OCI-M2 (cell line): ENCODE data around the gene SEC61A2.
"Not testable (repeated sequence)": the region's sequence is repeated elsewhere in the genome, so short reads cannot be mapped to it uniquely, and the experiment has no call there.

Source experiments
- DNase-seq: peaks from one replicate; lab custom pipeline; 2025; ENCODE audit not compliant: unreplicated experiment; lab: John Stamatoyannopoulos, UW

Gene SEC61A2

GRCh38 chr10:12158111-12158510 is 28.6 kb downstream of the SEC61A2 start:
- no peak for DNase-seq

- no peak for DNase-seq
Measured at GRCh38 chr10:12160664-12161063, 31.2 kb downstream of the SEC61A2 start.

DNA sequence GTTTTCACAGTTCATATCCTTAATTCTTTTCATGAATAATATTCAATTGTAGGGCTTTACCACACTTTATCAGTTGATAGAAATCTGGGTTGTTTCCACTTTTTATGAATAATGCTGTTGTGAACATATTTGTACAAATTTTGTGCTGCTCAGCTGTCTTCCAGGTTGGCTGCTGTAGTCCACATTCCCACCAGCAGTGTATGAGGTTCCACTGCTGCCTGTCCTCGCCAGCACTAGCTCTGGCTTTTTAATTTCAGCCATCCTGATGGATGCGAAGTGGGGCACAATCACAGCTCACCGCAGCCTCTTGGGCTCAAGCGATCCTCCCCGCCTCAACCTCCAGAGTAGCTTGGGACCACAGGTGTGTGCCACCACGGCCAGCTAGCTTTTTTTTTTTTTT is 33.5 kb downstream of the SEC61A2 start:
- DNase-seq: no peak

GRCh38 chr10:12164085-12164484 is 34.6 kb downstream of the SEC61A2 start:
- DNase-seq: no peak

GRCh38 chr10:12165036-12165435 is 35.6 kb downstream of the SEC61A2 start:
- DNase-seq: no peak

- DNase-seq: no peak
Measured at GRCh38 chr10:12165999-12166775, 36.7 kb downstream of the SEC61A2 start.

- DNase-seq: not testable (repeated sequence)
Measured at GRCh38 chr10:12171512-12171911, 42.0 kb downstream of the SEC61A2 start.

- no peak for DNase-seq
Measured at GRCh38 chr10:12177642-12178041, 48.2 kb downstream of the SEC61A2 start.

GRCh38 chr10:12179606-12180170 is 50.2 kb downstream of the SEC61A2 start:
- no peak for DNase-seq

- DNase-seq: no peak
Measured at GRCh38 chr10:12180221-12180974, 50.9 kb downstream of the SEC61A2 start.

DNA sequence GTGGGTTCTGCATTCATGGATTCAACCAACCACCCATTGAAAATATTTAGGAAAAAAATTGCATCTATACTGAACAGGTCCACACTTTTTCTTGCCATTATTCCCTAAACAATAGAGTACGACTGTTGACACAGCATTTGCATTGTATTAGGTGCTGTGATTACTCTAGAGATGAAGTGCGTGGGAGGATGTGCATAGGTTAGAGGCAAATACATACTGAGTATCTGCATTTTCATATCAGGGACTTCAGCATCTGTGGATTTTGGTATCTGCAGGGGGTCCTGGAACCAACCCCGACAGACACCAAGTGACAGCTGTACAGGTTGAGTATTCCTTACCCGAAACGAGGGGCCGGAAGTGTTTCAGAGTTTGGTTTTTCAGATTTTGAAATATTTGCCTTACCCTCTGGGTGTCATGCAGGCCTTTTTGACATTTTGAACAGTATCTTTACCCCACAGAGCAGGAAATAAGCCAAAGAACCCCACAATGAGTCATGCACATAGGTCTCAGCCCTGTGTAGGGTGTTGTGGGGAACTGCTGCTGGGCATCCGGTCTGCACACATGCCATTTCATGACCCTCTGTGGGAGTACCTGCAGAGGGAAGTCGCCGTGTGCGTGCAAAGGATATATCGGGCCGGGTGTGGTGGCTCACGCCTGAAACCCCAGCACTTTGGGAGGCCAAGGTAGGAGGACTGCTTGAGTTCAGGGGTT is 51.7 kb downstream of the SEC61A2 start:
- DNase-seq: no peak

GRCh38 chr10:12184165-12184564 is 54.7 kb downstream of the SEC61A2 start:
- no peak for DNase-seq

- DNase-seq: no peak
Measured at GRCh38 chr10:12186323-12186722, 56.8 kb downstream of the SEC61A2 start.

- no peak for DNase-seq
Measured at GRCh38 chr10:12187321-12187905, 57.9 kb downstream of the SEC61A2 start.

- no peak for DNase-seq
Measured at GRCh38 chr10:12188656-12189055, 59.2 kb downstream of the SEC61A2 start.

DNA sequence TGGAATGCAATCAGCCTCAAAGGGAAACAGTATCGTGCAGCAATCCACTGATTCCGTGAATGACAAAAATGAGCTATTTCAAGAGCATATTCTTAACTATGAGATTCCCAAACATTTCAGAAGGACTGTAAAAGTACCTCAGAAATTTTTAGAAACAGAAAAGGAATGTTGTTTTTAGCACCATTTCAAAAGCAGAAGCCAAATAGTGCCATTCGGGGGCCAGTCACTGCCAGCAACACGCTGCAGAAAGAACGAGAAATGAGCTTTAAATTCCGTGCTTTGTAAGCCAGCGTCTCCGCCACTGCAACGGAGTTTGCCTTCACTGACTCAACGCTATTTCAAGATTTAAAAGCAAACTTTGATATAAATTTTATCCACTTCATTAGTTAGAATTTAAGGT is 59.9 kb downstream of the SEC61A2 start:
- no peak for DNase-seq

DNA sequence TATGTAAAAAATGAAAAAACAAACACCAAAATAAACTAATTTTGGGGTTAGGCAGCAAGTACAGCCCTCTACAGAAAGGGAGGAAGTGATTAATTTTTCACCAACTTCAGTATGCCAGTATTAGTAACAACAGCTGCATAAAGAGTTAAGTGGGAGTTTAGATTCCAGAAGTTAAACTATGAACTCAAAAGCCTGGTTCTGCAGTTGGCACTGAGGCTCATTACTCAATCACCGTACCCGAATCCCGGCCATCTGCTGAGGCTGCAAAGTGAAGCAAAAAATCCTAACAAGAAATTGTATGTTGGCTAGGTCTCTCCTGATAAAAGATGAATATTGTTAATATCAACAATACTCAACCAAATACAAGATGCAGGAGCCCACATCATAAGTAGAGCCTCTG is 62.2 kb downstream of the SEC61A2 start:
- no peak for DNase-seq

DNA sequence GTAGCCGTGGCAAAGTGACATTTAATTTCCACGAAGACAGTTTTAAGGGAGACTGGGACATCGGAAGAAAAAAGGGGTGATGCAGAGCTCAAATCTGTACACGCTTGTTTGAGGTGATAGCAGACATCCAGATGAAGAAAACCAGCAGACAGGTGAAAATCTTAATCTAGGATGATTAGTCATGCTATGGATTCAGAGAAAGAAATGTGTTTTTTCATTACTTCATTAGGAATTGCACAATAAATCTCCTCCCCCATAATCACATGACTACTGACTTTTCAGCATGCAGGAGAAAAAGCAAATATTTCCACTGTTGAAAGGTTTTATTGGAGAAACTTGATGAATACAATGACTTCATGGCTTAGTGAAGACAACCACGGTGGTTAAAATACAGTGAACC is 63.7 kb downstream of the SEC61A2 start:
- DNase-seq: no peak

GRCh38 chr10:12194752-12195271 is 65.3 kb downstream of the SEC61A2 start:
- DNase-seq: no peak

DNA sequence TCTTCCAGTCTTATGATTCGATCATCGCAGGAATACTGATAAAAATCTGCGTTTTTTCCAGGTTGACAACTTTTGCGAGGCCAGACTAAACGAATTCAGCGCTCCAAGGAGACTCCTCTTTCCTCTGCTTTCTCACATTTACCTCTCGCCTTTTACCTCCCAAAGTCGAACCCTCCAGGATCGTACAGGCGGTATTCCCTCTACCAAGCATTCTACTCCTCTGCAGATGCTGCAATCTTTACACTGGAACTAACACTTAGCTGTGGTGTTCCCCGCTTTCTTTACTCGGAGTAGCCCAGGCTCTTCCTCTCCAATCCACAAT is 65.8 kb downstream of the SEC61A2 start:
- no peak for DNase-seq
